Stimulated activated CD4-positive, alpha-beta T cell treated with anti-CD3 and anti-CD28 coated beads, TNF-alpha, amount 100 ng/mL, for 4 hours (primary cell): ENCODE measurements around the gene ITPKB.

Experiments used
- DNase-seq, 3 experiments: peaks; one replicate each; pipeline ENCODE4 v3.0.0-alpha.2; 2020; ENCODE audit warnings: low read depth in 3 of 3

Gene ITPKB

GRCh38 chr1:226637147-226637935 is 101.7 kb downstream of the ITPKB start:
- DNase-seq = no peak

GRCh38 chr1:226636847-226637096 is 102.3 kb downstream of the ITPKB start:
- no peak for DNase-seq

- DNase-seq = peak in 1 of 3 experiments; percentile 39
Observed at GRCh38 chr1:226635456-226635941, 103.6 kb downstream of the ITPKB start.

GRCh38 chr1:226634611-226635246 is 104.4 kb downstream of the ITPKB start:
- DNase-seq = no peak

GRCh38 chr1:226634166-226634588 is 104.9 kb downstream of the ITPKB start:
- DNase-seq = peak; percentile 65 to 80 (median 72)

- DNase-seq = no peak
Observed at GRCh38 chr1:226633541-226634165, 105.4 kb downstream of the ITPKB start.

- peak in 1 of 3 experiments; percentile 43 for DNase-seq
Observed at GRCh38 chr1:226632922-226633351, 106.1 kb downstream of the ITPKB start.

- DNase-seq = no peak
Observed at GRCh38 chr1:226632169-226632879, 106.8 kb downstream of the ITPKB start.

- no peak for DNase-seq
Observed at GRCh38 chr1:226631229-226632000, 107.7 kb downstream of the ITPKB start.

- DNase-seq = no peak
Observed at GRCh38 chr1:226630592-226630991, 108.5 kb downstream of the ITPKB start.

GRCh38 chr1:226629896-226630550 is 109.1 kb downstream of the ITPKB start:
- DNase-seq = no peak

GRCh38 chr1:226629210-226629895 is 109.7 kb downstream of the ITPKB start:
- DNase-seq = no peak

GRCh38 chr1:226628612-226629155 is 110.4 kb downstream of the ITPKB start:
- DNase-seq = no peak

GRCh38 chr1:226627924-226628611 is 111.0 kb downstream of the ITPKB start:
- DNase-seq = no peak

- DNase-seq = no peak
Observed at GRCh38 chr1:226627050-226627755, 111.9 kb downstream of the ITPKB start.

GRCh38 chr1:226626577-226626956 is 112.5 kb downstream of the ITPKB start:
- DNase-seq = peak; percentile 64 to 69 (median 66)

GRCh38 chr1:226625832-226626576 is 113.1 kb downstream of the ITPKB start:
- no peak for DNase-seq

- no peak for DNase-seq
Observed at GRCh38 chr1:226625326-226625725, 113.8 kb downstream of the ITPKB start.
